EL (cell line): Measurements from ENCODE around the gene CA14.
"Not testable (repeated sequence)": the region's sequence is repeated elsewhere in the genome, so short reads cannot be mapped to it uniquely, and the experiment has no call there.

Experiments used
- DNase-seq: peaks from one replicate; pipeline ENCODE4 v3.0.0-alpha.2; 2016

CA14 gene

GRCh38 chr1:150236614-150237100 is 20.9 kb upstream of the CA14 start:
- DNase-seq, result no peak

- not testable (repeated sequence) for DNase-seq
These were observed 20.4 kb upstream of the CA14 start for GRCh38 chr1:150237176-150237575.

GRCh38 chr1:150237746-150238145 is 19.8 kb upstream of the CA14 start:
- DNase-seq, result no peak

GRCh38 chr1:150243003-150243402 is 14.6 kb upstream of the CA14 start:
- no peak for DNase-seq

GRCh38 chr1:150249936-150250335 is 7.6 kb upstream of the CA14 start:
- no peak for DNase-seq

GRCh38 chr1:150256198-150256553 is 1.4 kb upstream of the CA14 start:
- DNase-seq, result no peak

- peak; percentile 39 for DNase-seq
These were observed 826 bp upstream of the CA14 start for GRCh38 chr1:150256554-150257341.

- DNase-seq, result no peak
These were observed 1.6 kb downstream of the CA14 start for GRCh38 chr1:150259217-150259616.

GRCh38 chr1:150259758-150260669 is 2.4 kb downstream of the CA14 start:
- DNase-seq, result peak; percentile 45

GRCh38 chr1:150261367-150261766 is 3.8 kb downstream of the CA14 start:
- no peak for DNase-seq

- no peak for DNase-seq
These were observed 5.1 kb downstream of the CA14 start for GRCh38 chr1:150262388-150263320.

- no peak for DNase-seq
These were observed 6.0 kb downstream of the CA14 start for GRCh38 chr1:150263549-150263948.

- no peak for DNase-seq
These were observed 10.3 kb downstream of the CA14 start for GRCh38 chr1:150267896-150268295.

GRCh38 chr1:150268340-150268704 is 10.7 kb downstream of the CA14 start:
- DNase-seq, result peak; percentile 25

GRCh38 chr1:150268705-150269403 is 11.3 kb downstream of the CA14 start, which contains the start of gene APH1A:
APH1A (minus strand) TSS chr1:150269016; CDS start chr1:150268810, 206 bp downstream.
- DNase-seq, result peak; percentile 97

GRCh38 chr1:150269451-150269850 is 11.9 kb downstream of the CA14 start:
- no peak for DNase-seq

GRCh38 chr1:150271291-150271959 is 13.9 kb downstream of the CA14 start:
- no peak for DNase-seq

- no peak for DNase-seq
These were observed 15.7 kb downstream of the CA14 start for GRCh38 chr1:150273311-150273710.

GRCh38 chr1:150280138-150280707 is 22.6 kb downstream of the CA14 start:
- no peak for DNase-seq

GRCh38 chr1:150281221-150281757 is 23.7 kb downstream of the CA14 start:
- peak; percentile 75 for DNase-seq
